ENCODE data around the gene VIPR2.

The VIPR2 gene

GRCh38 chr7:158995514-158995913, 149.2 kb downstream of the VIPR2 start:
- intact Hi-C loops (cut with DNase I; ENCODE audit: low total_unique reads), result no loop called here
- H3K36me3 ChIP-seq, result no peaks in the 10 kb centered on the region
- no peak overlapping the region for H3K27ac ChIP-seq
- H3K27me3 ChIP-seq, result peaks cover 0 to 46% of the 10 kb centered on the region in 2 donors
- DNase-seq, result no peak
- H3K4me1 ChIP-seq, result peaks cover 0 to 7% (median 0%) of the 10 kb centered on the region in 4 donors
- H3K9me3 ChIP-seq, result no peaks in the 10 kb centered on the region
- no peak for TF ChIP-seq CTCF (IDR thresholded peaks at IDR 0.05)
- no peak overlapping the region for H3K4me3 ChIP-seq

- H3K27ac ChIP-seq, result no peak overlapping the region
- H3K36me3 ChIP-seq, result no peaks in the 10 kb centered on the region
- peaks cover 0 to 46% of the 10 kb centered on the region in 2 donors for H3K27me3 ChIP-seq
- DNase-seq, result no peak
- no peaks in the 10 kb centered on the region for H3K9me3 ChIP-seq
- intact Hi-C loops (cut with DNase I; ENCODE audit: low total_unique reads), result no loop called here
- H3K4me1 ChIP-seq, result peaks cover 0 to 7% (median 0%) of the 10 kb centered on the region in 4 donors
- no peak overlapping the region for H3K4me3 ChIP-seq
- TF ChIP-seq CTCF (IDR thresholded peaks at IDR 0.05), result no peak
Observed at GRCh38 chr7:158994687-158995086, 150.0 kb downstream of the VIPR2 start.

DNA sequence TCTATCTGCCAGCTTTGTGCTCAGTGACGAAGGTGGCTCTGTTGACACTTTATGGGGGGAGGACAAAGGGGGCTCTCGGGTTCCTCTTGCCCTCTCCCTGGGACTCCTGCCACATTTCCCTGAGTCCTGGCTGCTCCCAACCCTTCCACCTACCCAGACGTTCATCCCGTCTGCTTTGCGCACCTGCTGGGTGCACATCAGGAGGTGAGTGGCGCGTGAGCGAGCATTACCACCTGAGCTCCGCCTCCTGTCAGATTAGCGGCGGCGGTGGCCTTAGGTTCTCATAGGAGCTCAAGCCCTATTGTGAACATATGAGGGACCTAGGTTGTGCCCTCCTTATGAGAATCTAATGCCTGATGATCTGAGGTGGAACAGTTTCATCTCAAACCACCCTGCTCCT, 151.1 kb downstream of the VIPR2 start:
- peaks cover 0 to 7% (median 0%) of the 10 kb centered on the region in 4 donors for H3K4me1 ChIP-seq
- peaks cover 0 to 52% of the 10 kb centered on the region in 2 donors for H3K27me3 ChIP-seq
- H3K36me3 ChIP-seq, result no peaks in the 10 kb centered on the region
- H3K9me3 ChIP-seq, result no peaks in the 10 kb centered on the region
- intact Hi-C loops (cut with DNase I; ENCODE audit: low total_unique reads), result no loop called here
- no peak overlapping the region for H3K27ac ChIP-seq
- TF ChIP-seq CTCF (IDR thresholded peaks at IDR 0.05), result no peak
- no peak overlapping the region for H3K4me3 ChIP-seq
- DNase-seq, result no peak

DNA sequence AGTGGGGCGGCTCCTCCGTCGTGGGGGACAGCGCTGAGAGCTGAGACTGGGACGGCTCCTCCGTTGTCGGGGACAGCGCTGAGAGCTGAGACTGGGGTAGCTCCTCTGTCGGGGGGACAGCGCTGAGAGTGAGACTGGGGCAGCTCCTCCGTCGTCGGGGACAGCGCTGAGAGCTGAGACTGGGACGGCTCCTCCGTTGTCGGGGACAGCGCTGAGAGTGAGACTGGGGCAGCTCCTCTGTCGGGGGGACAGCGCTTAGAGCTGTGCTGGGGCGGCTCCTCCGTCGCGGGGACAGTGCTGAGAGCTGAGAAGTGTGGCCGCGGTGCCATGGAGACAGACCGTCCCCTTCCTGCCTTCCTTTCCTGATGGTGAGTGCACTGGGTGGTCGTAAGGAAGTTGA, 151.9 kb downstream of the VIPR2 start:
- Histone ChIP-seq H3K27me3 (peaks cover 0 to 52% of the 10 kb centered on the region in 2 donors), H3K4me3 (no peak overlapping the region), H3K9me3 (no peaks in the 10 kb centered on the region), H3K4me1 (peaks cover 0 to 7% (median 0%) of the 10 kb centered on the region in 4 donors), H3K27ac (no peak overlapping the region), H3K36me3 (no peaks in the 10 kb centered on the region)
- intact Hi-C loops (cut with DNase I; ENCODE audit: low total_unique reads), result no loop called here
- TF ChIP-seq CTCF (IDR thresholded peaks at IDR 0.05), result no peak
- no peak for DNase-seq

- TF ChIP-seq CTCF (IDR thresholded peaks at IDR 0.05), result no peak
- no peak for DNase-seq
- peaks cover 0 to 45% of the 10 kb centered on the region in 2 donors for H3K27me3 ChIP-seq
Observed at GRCh38 chr7:158991824-158992621, 152.6 kb downstream of the VIPR2 start.

More at GRCh38 chr7:158991824-158992621, 152.6 kb downstream of the VIPR2 start:
- intact Hi-C loops (cut with DNase I; ENCODE audit: low total_unique reads), result no loop called here
- Histone ChIP-seq H3K4me1 (peaks cover 0 to 5% (median 0%) of the 10 kb centered on the region in 4 donors), H3K9me3 (no peaks in the 10 kb centered on the region), H3K4me3 (no peak overlapping the region), H3K36me3 (no peaks in the 10 kb centered on the region), H3K27ac (no peak overlapping the region)

Data from tibial artery (tissue), 4 donors.